H1 (cell line): ENCODE results near the gene RIMS3.

Experiments used
- PHF8 ChIP-seq: fragments of 200-600 bp; sonication (generic); conservative IDR thresholded peaks from 2 replicates; pipeline ENCODE4 v1.7.1; 2012; ENCODE audit warnings: low read depth, mild to moderate bottlenecking, inconsistent platforms, low read length, moderate library complexity
- POLR2A ChIP-seq, 2 experiments: IDR thresholded peaks; 1 replicate in 1 of 2; 2 replicates in 1 of 2; pipeline ENCODE4 v1.6.1; 2011; ENCODE audit warnings: low read depth in 2 of 2, low read length in 2 of 2, mild to moderate bottlenecking in 2 of 2; ENCODE audit errors: control extremely low read depth in 1 of 2
- RXRA ChIP-seq: IDR thresholded peaks from 2 replicates; pipeline ENCODE4 v1.6.1; 2011; ENCODE audit warnings: low read depth, mild to moderate bottlenecking, low read length, moderate library complexity; ENCODE audit not compliant: insufficient read depth

GRCh38 chr1:40651138-40651857 is 14.2 kb downstream of the RIMS3 start:
- TF ChIP-seq POLR2A (IDR thresholded peaks at IDR 0.05; ENCODE audit: control extremely low read depth in 1 of 2, low read depth in 2 of 2, low read length in 2 of 2): no peak
- TF ChIP-seq RXRA: no peak
- no peak for TF ChIP-seq PHF8
